ENCODE results near the gene FNDC3B.

DNA sequence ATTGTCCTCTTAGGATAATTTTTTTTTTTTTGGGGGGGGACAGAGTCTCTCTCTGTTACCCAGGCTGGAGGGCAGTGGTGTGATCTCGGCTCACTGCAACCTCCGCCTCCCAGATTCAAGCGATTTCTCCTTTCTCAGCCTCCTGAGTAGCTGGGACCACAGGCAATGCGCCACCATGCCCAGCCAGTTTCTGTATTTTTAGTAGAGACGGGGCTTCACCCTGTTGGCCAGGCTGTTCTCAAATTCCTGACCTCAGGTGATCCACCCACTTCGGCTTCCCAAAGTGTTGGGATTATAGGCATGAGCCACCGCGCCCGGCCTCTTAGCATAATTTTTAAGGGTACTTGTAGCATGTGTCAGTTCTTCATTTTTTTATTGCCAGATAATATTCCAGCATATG is 122.6 kb downstream of the FNDC3B start:
- TF ChIP-seq, protein P1, sequence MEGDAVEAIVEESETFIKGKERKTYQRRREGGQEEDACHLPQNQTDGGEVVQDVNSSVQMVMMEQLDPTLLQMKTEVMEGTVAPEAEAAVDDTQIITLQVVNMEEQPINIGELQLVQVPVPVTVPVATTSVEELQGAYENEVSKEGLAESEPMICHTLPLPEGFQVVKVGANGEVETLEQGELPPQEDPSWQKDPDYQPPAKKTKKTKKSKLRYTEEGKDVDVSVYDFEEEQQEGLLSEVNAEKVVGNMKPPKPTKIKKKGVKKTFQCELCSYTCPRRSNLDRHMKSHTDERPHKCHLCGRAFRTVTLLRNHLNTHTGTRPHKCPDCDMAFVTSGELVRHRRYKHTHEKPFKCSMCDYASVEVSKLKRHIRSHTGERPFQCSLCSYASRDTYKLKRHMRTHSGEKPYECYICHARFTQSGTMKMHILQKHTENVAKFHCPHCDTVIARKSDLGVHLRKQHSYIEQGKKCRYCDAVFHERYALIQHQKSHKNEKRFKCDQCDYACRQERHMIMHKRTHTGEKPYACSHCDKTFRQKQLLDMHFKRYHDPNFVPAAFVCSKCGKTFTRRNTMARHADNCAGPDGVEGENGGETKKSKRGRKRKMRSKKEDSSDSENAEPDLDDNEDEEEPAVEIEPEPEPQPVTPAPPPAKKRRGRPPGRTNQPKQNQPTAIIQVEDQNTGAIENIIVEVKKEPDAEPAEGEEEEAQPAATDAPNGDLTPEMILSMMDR (IDR thresholded peaks at IDR 0.05): no peak
- no peak for TF ChIP-seq POLR2AphosphoS5 (IDR thresholded peaks at IDR 0.05)
- TF ChIP-seq POLR2A (IDR thresholded peaks at IDR 0.05): no peak
- no peak for TF ChIP-seq EP300 (IDR thresholded peaks at IDR 0.05)

Data from suprapubic skin (tissue), 4 donors.